Amniotic stem cell (primary cell): ENCODE measurements around the gene NDUFC2.
"Not testable (repeated sequence)": the region's sequence is repeated elsewhere in the genome, so short reads cannot be mapped to it uniquely, and the experiment has no call there.

Source experiments
- DNase-seq: peaks from one replicate; lab custom pipeline; 2025; lab: John Stamatoyannopoulos, UW

The NDUFC2 gene

GRCh38 chr11:78080084-78080817 is 589 bp upstream of the NDUFC2 start:
- no peak for DNase-seq

GRCh38 chr11:78078218-78079167 is 1.2 kb downstream of the NDUFC2 start:
- no peak for DNase-seq

- DNase-seq = not testable (repeated sequence)
Measured at GRCh38 chr11:78077592-78077991, 2.1 kb downstream of the NDUFC2 start.

GRCh38 chr11:78076733-78077403 is 2.8 kb downstream of the NDUFC2 start:
- DNase-seq = no peak

GRCh38 chr11:78074756-78075155 is 4.9 kb downstream of the NDUFC2 start:
- no peak for DNase-seq

GRCh38 chr11:78072455-78072854 is 7.2 kb downstream of the NDUFC2 start:
- DNase-seq = no peak

- no peak for DNase-seq
Measured at GRCh38 chr11:78071717-78072116, 7.9 kb downstream of the NDUFC2 start.

GRCh38 chr11:78070621-78071020 is 9.0 kb downstream of the NDUFC2 start:
- no peak for DNase-seq

- no peak for DNase-seq
Measured at GRCh38 chr11:78069465-78069864, 10.2 kb downstream of the NDUFC2 start.

- no peak for DNase-seq
Measured at GRCh38 chr11:78067704-78068103, 12.0 kb downstream of the NDUFC2 start.

- no peak for DNase-seq
Measured at GRCh38 chr11:78066471-78066870, 13.2 kb downstream of the NDUFC2 start.

GRCh38 chr11:78065203-78065602 is 14.5 kb downstream of the NDUFC2 start:
- DNase-seq = no peak

GRCh38 chr11:78063440-78064181 is 16.1 kb downstream of the NDUFC2 start, which contains the start of gene THRSP:
Gene THRSP, plus strand, starts transcription at chr11:78063861. Its CDS starts 21 bp downstream, at chr11:78063882.
- no peak for DNase-seq

- no peak for DNase-seq
Measured at GRCh38 chr11:78062671-78063070, 17.0 kb downstream of the NDUFC2 start.

- DNase-seq = no peak
Measured at GRCh38 chr11:78061921-78062311, 17.7 kb downstream of the NDUFC2 start.

GRCh38 chr11:78061088-78061920 is 18.4 kb downstream of the NDUFC2 start:
- no peak for DNase-seq

GRCh38 chr11:78060533-78060932 is 19.1 kb downstream of the NDUFC2 start:
- DNase-seq = no peak

GRCh38 chr11:78059749-78060328 is 19.8 kb downstream of the NDUFC2 start:
- not testable (repeated sequence) for DNase-seq

GRCh38 chr11:78057462-78058055 is 22.1 kb downstream of the NDUFC2 start:
- DNase-seq = no peak

GRCh38 chr11:78056093-78056492 is 23.6 kb downstream of the NDUFC2 start:
- no peak for DNase-seq
